Cortex of kidney (tissue), 1 donor: ENCODE data around the gene MAP3K10.

ENCODE experiments used
- DNase-seq: peaks from one replicate; lab custom pipeline; 2025; lab: John Stamatoyannopoulos, UW

Gene MAP3K10

DNA sequence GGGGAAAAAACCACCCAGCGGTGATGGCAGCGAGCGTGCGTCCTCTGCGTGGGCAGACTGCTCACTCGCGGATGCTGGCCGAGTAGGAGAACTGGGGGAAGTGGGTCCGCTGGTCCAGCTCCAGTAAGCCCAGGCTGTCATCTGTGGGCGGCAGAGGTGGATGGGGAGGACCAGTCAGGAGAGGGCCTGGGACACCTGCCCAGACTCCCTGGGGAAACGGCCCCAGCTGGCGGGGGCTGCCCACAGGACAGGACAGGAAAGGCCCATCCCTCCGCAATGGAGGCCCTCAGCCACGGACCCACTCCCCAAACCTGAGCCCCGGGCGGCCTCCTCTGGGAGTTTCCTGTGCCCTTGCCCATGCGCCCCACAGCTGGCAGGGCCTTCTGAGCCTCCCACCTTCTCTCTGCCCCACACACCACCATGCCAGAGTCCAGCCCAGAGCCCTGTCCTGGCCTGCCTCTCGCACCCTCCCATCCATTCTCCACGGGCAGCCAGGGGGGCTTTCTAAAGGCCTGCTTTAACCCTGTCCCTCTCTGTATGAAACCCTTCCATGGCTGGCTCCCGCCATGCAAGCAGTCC is 42.7 kb downstream of the MAP3K10 start:
- no peak for DNase-seq

DNA sequence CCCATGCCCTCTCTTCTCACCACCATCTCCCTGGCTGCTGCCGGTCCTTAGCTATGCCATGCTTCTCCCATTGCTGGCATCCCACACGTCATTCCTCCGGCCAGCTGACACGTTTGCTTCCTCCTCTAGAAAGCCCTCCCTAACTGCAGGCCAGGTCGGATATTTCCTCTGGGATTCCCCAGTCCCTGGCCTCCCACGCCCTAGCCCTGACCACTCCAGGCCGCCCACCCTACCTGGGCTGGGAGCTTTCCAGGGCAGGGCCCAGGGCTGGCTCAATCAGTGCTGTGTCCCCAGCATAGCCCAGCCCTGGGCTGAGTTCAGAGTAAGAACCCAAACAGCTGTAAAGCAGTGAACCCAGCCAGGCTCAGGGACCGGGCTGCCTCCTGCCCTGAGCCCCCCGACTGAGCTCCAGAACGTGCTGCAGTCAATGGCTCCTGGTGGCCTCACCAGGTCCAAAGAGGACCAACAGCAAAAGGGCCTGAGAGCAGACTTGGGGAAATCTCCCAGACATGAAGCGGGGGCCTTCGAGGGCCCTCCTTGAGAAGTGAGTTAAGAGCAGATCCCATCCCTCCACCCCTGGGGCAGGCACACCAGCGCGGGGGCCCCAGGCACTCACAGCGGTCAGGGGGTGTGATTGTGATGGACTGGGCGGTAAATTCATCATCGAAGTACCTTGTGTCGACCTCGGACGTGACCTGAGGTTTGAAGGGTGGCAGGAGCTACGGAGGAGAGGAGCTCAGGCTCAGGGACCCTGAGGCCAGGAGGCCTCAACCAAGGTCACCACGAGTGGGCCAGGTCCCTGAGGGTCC is 43.4 kb downstream of the MAP3K10 start:
- DNase-seq, result no peak

DNA sequence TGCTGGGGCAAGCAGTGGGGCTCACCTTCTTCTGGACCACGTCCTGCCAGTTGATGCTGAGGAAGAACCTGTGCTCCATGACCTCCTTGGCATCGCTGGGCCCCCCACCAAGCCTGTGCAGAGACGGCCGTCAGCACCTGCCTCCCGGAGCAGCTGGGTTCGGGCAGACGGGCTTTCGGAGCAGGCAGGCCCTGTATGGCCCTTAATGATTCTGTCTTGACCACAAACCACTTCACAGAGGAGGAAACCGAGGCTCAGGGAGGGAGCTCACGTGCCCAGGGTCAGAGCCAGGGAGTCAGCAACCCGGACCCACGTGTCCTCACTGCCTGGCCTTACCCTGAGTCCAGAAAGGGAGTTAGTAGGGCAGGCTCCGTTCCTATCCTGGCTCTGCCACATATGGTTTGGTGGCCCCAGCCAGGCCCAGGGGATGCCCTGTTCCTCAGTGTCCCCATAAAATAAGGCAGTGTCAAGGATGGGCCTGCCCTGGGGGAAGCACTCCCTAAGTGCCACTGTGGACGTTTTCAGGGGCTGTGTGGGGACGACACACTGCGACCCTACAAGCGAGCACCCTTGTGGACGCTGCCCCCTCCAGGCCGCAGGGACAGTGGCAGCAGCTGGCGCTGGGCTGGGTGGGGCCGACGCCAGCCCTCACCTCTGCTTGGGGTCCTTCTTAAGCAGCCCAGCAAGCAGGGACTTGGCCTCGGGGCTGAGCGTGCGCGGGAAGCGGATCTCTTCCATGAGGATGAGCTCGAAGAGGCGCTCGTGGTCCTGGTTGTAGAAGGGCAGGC is 44.2 kb downstream of the MAP3K10 start:
- no peak for DNase-seq

DNA sequence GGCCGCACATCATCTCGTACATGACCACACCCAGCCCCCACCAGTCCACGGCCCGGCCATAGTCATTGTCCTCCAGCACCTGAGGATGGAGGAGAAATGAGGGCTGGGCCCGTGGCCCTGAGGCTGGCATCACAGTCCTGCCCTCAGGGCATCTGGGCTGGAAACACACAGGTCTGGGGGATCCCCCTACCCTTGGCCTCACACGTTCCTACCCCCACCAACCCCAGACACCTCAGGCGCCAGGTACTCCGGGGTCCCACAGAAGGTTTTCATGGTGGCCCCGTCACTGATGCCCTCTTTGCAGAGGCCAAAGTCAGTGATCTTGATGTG is 44.8 kb downstream of the MAP3K10 start:
- DNase-seq, result no peak

DNA sequence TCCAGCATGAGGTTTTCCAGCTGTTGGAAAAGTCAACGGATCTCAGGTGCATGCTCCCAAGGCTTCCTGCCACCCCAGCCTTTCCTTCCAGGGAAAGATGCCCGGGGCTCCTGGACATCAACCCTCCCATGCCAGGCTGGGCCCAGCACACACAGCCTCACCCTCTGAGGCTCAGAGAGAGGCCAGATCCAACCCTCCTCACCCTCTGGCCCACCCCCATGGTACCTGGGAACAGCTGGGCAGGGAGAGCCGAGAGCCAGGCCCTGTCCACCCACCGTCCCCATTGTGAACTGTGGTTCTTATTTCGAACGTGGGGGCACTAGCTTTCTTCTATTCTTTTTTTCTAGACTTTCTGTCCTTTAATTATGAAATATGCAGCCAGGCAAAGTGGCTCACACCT is 45.1 kb downstream of the MAP3K10 start:
- DNase-seq, result no peak

DNA sequence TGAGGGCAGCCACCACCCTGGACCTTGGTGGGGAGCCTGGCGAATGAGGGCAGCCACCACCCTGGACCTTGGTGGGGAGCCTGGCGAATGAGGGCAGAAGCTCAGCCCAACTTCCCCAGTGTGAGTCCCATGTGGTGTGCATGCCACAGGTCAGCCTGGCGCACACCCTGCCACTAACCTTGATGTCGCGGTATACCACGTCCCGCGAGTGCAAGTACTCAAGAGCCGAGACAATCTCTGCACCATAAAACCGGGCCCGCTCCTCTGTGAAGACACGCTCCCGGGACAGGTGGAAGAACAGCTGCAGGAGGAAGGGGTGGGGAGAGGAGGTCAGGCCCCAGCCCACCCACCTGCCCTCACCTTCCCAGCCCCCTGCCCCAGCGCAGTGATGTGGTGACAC is 46.6 kb downstream of the MAP3K10 start:
- no peak for DNase-seq

DNA sequence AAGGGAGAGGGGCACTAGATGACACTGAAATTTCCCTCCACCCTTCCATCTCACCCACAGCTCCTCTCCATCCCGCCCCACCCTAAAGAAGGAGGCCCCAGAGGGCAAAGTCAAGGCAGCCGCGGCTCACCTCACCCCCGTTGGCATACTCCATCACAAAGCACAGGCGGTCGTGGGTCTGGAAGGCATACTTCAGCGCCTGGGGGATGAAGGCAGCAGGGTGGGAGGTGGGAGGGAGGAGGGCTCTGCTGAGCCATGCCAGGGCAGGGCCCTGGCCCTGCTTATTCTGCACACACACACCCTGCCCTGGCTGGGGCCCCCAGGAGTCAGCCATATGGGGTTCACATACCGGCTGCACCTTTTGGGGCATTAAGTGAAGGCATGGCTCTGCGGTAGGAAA is 47.5 kb downstream of the MAP3K10 start:
- DNase-seq, result no peak

DNA sequence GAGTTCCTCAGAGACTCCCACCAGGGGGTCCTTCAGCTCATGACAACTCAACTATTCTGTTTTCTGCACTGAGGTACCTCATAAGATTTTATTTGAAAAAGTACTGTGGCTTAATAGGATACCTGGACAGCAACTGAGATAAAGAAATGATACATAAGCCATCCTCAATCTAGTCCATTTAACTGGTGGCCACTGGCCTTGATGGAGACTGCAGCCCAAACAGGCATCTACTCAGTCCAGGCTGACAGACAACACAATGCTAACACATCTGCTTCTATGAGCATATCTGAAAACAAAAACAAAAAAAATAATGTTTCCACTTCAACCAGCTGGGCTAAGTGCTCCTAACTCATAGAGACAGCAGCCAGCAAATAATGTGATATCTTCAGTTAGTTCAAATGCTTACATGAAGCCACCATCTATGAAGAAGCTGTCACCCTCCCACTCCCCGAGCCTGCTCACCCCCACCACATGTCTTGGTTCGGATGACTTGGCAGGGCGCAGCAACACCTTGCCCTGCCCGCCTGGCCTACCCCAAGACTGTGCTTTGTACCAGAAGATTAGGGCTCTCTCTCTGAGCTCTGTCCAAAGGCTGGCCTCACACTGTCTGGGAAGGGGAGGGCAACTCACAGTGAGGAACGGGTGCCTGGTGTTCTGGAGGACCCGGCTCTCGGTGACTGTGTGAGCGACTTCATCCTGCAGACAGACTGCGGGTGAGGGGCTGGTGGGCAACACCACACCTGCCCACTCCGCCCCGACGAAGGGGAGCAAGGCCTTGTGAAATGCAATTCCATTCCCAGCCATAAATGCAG is 48.4 kb downstream of the MAP3K10 start:
- no peak for DNase-seq

DNA sequence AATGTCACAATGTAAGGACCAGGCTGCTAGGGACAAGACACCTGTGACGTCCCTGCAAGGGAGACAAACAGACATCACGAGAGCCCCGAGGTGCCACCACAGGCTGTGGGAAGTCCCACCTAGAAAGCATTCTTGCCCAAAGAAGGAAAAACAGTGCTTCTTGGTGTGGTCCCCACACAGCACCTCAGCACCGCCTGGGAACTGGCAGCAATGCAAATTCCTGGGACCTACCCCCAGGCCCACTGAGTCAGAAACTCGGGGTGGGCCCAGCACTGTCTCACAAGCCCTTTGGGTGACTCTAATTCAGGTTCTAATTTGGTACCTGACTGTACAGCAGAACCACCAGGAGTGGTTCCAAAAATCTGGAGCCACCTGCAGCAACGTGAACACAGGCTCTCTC is 49.1 kb downstream of the MAP3K10 start:
- DNase-seq, result no peak

DNA sequence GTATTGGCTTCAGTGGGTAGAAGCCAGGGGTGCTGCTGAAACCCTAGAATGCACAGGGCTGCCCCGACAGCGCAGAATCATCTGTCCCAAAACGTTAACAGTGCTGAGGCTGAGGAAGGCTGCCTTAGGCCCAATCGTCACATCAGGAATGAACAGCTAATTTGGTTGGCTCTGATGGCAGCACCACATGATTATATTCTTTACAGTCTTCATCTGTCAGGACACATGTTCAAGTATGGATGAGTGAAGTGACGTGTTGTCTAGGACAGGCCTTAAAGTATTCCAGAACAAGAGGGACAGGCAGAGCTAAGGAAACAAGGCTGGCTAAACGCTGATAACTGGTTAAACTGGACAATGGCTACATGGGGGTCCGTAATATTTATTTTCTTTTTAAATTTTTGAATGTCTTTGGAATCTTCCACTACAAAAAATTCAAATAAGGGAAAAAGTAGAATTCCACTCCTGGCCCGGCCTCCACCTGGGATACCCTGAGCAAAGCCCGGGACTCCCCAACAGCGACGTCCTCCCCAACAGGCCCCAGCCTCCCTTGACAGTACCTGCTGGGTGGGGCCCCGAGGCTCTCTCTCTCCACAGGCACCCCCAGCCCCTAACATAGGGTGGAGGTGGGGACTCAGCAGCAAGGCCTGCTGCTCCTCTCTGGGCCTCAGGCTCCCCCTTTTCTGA is 50.0 kb downstream of the MAP3K10 start:
- no peak for DNase-seq

DNA sequence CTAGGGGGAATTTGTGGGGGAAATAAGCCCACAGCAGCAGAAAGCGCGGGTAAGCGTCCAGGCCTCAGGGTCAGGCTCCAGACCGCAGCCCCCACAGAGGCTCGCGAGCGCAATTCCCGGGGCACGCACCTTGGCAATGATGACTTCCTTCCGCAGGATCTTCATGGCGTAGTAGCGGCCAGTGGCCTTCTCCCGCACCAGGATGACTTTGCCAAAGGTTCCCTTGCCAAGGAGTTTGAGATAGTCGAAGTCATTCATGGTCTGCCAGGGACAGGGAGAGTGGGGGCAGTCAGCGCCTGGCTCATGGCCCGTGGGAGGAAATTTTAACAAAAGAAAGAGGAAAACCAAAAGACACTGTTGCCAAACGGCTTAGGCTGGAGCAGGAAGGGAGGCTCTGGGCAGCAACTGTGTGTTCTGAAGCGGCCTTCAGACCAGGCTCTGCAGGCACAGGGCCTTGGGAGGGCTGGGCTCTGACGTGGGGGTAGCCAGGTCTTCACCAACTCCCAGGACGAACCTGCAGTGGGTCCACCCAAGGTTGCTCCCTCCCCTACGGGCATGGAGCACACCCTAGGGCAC is 50.7 kb downstream of the MAP3K10 start:
- no peak for DNase-seq

DNA sequence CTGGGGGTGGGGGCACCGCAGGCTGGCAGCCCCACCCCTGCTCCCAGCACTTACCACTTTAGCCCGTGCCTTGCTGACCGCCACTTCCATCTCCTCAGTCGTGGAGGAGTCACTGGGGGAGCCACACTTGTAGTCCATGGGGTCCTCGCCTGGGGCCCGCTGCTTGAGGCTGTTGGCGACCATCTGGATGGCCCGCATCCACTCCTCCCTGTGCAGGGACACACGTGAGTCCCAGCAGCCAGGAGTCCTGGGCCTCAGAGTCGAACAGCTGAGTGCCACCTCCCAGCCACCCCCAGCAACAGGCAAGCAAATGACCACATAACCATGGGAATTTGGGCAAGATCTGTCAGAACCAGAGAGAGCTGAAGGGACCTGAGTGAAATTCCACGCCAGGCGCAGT is 51.3 kb downstream of the MAP3K10 start:
- DNase-seq, result no peak

DNA sequence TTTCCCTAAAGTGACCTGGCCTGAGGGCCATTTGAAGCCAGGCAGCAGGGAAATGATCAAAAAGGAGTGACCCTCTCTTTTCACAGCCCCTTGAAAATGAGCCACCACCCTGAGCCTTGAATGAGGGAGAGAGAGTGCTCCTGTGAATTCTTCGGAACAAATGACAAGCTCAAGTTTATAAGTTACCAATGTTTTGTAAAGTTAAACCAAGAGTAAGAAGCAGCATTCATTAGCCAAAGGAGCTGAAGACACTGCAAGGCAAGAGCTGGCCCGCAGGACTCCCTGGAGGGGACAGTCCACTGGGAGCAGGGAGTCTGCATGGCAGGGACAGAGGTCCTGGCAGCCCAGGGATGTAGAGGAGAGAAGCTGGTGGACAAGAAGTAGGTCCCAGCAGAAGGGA is 52.0 kb downstream of the MAP3K10 start:
- DNase-seq, result no peak

DNA sequence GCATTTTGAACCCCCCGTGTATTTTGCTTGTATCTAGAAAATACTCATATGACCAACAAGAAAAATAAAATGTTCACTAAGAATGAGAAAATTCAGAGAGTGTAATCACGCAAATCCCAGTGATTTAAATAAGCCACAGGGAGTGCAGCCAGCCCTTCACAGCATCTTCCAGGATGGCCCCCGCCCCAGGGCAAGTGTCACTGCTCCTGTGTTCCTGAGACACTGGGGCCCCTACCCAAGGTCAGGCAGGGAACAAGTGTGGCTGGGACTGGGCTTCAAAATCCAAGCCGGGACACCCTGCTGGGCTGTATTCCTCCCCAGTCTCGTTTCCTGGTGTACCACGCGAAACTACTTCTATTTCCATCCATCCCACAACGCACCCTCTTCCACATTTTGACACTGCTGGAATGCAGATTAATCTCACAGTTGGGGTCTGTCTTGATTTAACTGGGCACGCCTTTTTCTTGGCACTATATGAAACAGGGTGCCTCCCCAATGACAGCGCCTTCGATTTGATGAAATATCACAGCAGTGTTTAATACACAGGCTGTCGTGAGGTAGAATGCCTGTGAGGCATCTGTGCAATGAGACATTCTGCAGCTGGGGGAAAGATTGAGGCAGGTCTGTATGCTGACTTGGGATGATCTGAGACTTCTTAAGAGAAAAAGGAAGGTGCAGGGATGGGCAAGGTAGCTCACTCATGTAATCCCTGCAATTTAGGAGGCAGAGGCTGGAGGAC is 53.5 kb downstream of the MAP3K10 start:
- DNase-seq, result no peak

DNA sequence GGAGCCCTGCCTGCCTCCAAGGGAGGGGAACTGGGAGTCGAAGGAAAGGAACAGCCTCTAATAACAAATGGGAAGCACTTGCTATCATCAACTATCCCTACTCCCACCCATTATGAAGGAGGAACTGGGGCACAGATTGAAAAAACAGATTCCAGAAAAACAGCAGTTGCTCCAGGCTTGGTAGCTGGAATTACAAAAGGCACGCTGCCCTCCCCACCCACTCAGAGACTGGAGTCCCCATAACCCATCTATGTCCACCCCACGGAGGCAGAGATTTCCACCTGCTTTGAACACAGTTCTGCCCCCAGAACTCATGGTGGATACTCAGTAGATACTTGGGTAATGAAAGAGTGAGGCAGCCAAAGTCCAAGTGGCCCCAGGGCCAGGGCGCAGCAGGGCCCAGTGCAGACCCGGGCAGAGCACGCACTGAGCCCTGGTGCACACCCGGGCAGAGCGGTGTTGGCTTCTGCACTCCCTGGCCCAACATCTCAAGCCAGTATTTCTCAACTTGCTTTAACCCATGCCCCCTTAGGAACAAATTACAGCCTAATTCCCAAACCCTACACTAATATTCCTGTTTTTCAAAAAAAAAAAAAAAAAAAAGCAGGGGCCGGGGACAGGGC is 54.4 kb downstream of the MAP3K10 start:
- DNase-seq, result no peak

DNA sequence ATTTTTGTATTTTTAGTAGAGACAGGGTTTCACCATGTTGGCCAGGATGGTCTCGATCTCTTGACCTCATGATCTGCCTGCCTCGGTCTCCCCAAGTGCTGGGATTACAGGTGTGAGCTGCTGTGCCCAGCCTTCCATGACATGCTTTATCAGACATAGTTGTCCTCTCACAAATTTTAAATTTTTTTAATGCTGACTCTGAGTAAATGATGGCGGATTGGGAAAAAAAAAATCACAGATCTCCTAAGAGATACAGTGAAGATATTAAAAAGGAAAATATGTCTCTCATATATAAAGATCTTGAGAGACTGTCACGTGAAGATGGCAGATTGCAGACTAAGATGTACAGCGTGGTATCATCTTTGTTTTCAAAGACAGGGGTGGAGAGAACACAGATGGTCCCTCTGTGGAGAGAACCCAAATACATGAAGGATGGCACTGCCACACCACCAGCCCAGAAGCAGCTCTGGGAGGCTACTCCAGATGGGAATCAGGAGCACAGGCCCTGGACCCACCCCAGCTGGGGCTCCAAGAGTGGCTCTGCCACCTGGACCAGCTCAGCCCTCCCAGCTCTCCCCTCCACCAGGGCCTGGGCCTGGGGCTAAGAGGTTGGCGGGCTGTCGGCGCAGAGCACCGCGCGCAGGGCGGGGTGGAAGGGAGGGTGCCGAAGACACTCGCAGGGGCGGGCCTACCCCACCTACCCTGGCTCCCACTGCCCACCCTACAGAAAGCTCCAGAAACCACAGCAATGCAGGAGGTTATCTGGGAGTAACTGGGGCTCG is 55.3 kb downstream of the MAP3K10 start:
- no peak for DNase-seq

DNA sequence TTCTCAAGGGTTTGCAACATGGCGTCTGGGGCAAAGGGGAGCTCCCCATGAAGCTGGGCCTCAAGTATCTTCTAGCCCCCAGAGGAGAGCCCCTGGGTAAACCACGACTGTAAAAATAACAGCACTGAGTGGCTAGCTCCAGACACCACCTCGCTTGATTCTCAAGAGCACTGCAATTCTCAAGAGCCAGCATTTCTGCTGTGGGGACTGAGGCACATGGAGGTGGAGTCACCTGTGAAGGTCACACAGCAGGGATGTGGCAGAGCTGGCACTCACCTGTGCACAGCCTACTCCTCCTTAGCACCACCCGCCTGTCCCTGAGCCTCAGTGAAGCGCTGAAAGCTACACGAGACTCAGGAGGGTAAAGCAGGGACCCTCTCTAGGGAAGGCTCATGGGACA is 56.0 kb downstream of the MAP3K10 start:
- DNase-seq, result no peak

DNA sequence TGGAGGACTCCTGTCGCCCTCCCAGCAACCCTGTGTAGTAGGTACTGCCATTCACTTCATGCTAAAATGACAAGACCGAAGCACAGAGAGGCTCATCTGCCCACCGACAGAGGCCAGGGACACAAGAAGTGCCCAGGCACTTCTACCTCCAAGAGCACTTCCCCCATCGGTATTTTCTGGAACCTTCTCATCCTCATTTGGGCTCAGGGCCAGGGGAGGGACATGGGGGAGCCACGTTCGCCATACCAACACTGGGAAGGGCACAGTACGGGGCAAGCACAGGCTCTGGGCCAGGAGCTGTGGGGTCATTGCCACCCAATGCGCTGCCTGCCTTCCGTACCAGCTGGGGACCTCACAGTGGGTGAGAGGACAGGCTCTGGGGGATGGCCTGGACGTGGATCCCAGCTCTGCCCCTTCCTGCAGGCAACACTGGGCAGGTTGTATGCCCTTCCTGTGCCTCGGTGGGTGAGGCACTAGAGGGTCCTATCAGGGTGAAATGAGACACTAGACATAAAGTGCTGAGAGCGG is 56.6 kb downstream of the MAP3K10 start:
- no peak for DNase-seq

DNA sequence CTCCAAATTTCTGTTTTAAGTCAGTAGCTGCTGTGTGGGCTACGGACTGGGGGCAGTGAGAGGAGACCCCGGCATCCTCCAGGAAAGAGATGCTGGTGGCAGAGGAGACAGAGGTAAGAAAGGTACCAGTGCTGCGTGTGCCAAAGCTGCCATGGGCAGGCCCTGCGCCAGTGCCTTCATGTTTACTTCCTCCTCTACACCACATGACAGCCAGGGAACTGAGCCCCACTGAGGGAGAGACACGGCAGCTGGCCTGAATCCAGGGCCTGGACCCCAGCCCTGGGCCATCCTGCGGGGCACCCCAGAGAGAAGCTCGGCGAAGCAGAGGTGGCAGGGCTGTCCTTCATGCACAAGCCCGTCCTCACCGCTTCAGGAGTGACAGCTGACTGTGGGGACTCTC is 58.0 kb downstream of the MAP3K10 start:
- no peak for DNase-seq
